ENCODE data around the gene PIP4K2C.

DNA sequence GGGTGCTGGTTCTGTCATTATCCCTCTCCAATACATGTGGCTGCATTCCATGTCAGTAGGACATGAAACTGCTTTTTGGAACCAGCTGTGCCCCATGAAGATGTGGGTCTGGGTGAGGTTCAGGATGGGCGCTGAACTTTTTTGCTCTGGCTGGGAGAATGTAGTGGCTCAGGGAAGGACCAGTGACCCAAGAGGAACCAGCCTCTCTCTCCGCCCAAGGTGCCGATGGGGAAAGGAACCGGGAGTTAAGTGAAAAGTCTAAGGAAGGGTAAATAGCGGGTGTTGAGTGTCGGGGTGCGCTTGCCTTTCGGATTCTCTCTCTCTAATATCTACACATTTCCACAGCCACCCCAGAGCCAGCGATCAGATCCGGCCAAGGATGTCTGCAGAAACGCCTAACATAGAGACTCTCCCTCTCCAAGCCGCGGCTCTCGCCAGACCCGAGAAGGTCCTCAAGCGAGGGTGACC, 28.0 kb downstream of the PIP4K2C start:
- TF ChIP-seq GATA2 (IDR thresholded peaks at IDR 0.05; ENCODE audit: low read depth, low read length) (no peak), GATA3 (IDR thresholded peaks at IDR 0.05; ENCODE audit: low read depth, low read length) (no peak)

Data from SH-SY5Y (cell line).